Choroid plexus epithelial cell (primary cell): Measurements from ENCODE around the gene TOX2.

Source experiments
- DNase-seq: peaks from one replicate; pipeline ENCODE4 v3.0.0-alpha.2; 2010; ENCODE audit warnings: low read depth
- H3K4me3 ChIP-seq: 2 replicates; pipeline ENCODE4 v1.5.1; 2011; ENCODE audit warnings: low read depth, mild to moderate bottlenecking, control low read depth, low read length, moderate library complexity
- TF ChIP-seq, protein P1 (sequence below): conservative IDR thresholded peaks from 2 replicates; pipeline ENCODE4 v1.5.1; 2011; ENCODE audit warnings: low read depth, mild to moderate bottlenecking, control low read depth, inconsistent platforms, low read length, moderate library complexity

The TOX2 gene

DNA sequence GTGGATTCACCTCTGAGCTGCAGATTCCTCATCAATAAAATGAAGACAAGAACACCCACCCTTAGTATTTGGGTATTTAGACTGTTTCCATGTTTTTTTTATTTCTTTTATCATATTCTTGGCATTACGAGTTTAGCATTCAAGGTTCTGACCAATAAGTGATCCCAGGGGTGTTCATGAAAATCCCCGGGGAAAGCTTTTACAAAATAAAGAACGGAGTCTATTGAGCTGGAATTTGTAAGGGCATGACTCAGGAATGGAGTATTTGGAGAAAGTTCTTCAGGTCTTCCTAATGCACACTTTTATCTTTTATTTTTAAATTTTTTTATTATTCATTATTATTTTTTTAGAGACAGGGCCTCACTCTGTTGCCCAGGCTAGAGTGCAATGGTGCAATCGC is 19.4 kb upstream of the TOX2 start:
- peak; percentile 68 for DNase-seq
- no peak overlapping the region for H3K4me3 ChIP-seq
- TF ChIP-seq, protein P1, sequence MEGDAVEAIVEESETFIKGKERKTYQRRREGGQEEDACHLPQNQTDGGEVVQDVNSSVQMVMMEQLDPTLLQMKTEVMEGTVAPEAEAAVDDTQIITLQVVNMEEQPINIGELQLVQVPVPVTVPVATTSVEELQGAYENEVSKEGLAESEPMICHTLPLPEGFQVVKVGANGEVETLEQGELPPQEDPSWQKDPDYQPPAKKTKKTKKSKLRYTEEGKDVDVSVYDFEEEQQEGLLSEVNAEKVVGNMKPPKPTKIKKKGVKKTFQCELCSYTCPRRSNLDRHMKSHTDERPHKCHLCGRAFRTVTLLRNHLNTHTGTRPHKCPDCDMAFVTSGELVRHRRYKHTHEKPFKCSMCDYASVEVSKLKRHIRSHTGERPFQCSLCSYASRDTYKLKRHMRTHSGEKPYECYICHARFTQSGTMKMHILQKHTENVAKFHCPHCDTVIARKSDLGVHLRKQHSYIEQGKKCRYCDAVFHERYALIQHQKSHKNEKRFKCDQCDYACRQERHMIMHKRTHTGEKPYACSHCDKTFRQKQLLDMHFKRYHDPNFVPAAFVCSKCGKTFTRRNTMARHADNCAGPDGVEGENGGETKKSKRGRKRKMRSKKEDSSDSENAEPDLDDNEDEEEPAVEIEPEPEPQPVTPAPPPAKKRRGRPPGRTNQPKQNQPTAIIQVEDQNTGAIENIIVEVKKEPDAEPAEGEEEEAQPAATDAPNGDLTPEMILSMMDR: no peak

DNA sequence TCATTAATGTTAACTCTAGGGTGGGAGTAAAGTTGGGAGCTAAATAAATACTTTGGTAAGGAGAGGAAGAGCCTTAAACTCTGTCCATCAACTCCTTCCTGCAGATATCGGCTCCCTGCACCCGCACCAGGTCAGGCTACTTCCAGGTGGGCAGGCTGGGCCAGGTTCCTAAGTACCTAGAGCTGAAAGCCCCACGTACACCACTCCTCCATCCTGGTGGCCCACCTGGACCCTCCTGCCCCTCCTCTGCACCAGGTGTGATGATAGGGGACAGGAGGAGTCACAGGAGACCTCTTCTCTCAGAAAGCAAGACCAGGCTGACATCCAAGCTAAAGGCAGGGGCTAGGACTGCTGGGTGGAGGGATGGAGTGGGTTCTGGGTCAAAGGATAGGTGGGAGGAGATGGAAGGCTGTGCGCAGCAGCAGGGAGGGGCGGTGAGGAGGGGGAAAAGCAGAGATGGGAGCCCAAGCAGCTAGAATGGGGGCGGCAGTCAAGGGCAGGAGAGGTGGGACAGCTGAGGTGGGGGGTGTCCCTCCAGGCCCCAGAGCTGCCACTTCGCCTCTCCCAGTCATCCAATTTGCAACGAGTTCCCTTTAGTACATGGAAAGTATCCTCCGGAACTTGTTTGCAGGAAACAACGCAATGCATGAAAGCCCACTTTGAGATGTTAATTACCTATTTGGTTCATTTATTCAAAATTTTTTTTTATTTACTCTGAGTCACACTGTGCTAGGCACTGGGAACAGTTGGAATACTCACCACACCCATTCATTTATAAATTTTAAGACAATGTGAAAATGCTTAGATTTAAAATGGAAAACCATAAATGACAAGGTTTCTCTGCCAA is 15.2 kb upstream of the TOX2 start:
- no peak overlapping the region for H3K4me3 ChIP-seq
- TF ChIP-seq, protein P1: no peak
- DNase-seq: no peak

GRCh38 chr20:43900121-43900466 is 14.6 kb upstream of the TOX2 start:
- no peak overlapping the region for H3K4me3 ChIP-seq
- TF ChIP-seq, protein P1: no peak
- DNase-seq: no peak

- H3K4me3 ChIP-seq: no peak overlapping the region
- DNase-seq: no peak
- TF ChIP-seq, protein P1: no peak
These were observed 14.2 kb upstream of the TOX2 start for GRCh38 chr20:43900496-43900895.

DNA sequence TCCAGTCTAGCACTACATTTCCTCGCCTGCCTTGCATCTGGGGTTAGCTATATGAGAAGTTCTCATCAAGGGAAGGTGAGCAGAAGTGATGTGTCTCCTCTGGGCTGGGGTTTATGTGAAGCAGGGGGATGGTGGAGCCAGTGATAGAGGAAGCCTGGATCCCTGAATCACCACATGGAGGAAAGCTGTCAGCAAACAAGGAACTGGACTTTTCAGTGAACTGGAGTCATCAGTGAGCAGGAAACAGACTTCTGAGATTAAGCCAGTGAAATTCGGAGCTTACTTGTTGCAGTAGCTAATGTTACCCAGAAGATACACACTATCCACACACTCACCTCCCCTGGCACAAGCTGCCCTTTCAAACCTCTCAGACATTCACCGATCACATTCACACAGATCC is 13.4 kb upstream of the TOX2 start:
- no peak overlapping the region for H3K4me3 ChIP-seq
- DNase-seq: no peak
- TF ChIP-seq, protein P1: no peak

- DNase-seq: no peak
- TF ChIP-seq, protein P1: no peak
- no peak overlapping the region for H3K4me3 ChIP-seq
These were observed 10.5 kb upstream of the TOX2 start for GRCh38 chr20:43903953-43904826.
